Measurements from ENCODE around the gene PCGF3. TPM values are rescaled to one million over a fixed set of nuclear protein-coding genes. Genes with fewer than 3 reads are reported as not detected.
A peak's percentile ranks its signal among the peaks of the same experiment; 100 is the strongest.
"Not testable (repeated sequence)": the region's sequence is repeated elsewhere in the genome, so short reads cannot be mapped to it uniquely, and the experiment has no call there.

PCGF3 gene
- total and polyA plus RNA-seq, 2 experiments from 2014 or later, result 21.0 to 26.0 TPM

- Histone ChIP-seq H3K9me2 (ENCODE audit: insufficient read depth) (no peaks in the 10 kb centered on the region), H3K9me3 (ENCODE audit: low read depth) (no peaks in the 10 kb centered on the region), H3K79me2 (ENCODE audit: insufficient read depth) (peaks cover 95% of the 10 kb centered on the region), H3K4me2 (ENCODE audit: unreplicated experiment) (no peak overlapping the region), H3K4me3 (no peak overlapping the region), H4K20me1 (ENCODE audit: insufficient read depth) (no peaks in the 10 kb centered on the region; the same call in 1 of the 2 replicates), H3K9ac (no peak overlapping the region), H3F3A (ENCODE audit: insufficient read depth) (peaks cover 24% of the 10 kb centered on the region; the same call in 1 of the 2 replicates), H3K27ac (no peak overlapping the region), H3K27me3 (replicated peaks; ENCODE audit: insufficient read depth) (no peaks in the 10 kb centered on the region), H3K4me1 (ENCODE audit: insufficient read depth) (peaks cover 12% of the 10 kb centered on the region), H2AFZ (no peak overlapping the region), H3K36me3 (ENCODE audit: low read depth) (peaks cover 33% of the 10 kb centered on the region)
- in situ Hi-C loops (cut with MboI), result no loop called here
- WGBS, 2 experiments (ENCODE audit: low coverage in 1 of 2, low lambda C conversion rate in 2 of 2, missing lambda C conversion rate in 2 of 2), result 96 to 97% methylated on average over 9 of the region's 9 CpGs
- DNase-seq, result no peak
- TF ChIP-seq EZH2 (IDR thresholded peaks at IDR 0.05; ENCODE audit: insufficient read depth, poor library complexity, severe bottlenecking), result no peak
- no peak for TF ChIP-seq EZH2phosphoT487 (IDR thresholded peaks at IDR 0.05; ENCODE audit: insufficient read depth, low read depth)
Measured at GRCh38 chr4:776743-777441, 71.3 kb downstream of the PCGF3 start.

DNA sequence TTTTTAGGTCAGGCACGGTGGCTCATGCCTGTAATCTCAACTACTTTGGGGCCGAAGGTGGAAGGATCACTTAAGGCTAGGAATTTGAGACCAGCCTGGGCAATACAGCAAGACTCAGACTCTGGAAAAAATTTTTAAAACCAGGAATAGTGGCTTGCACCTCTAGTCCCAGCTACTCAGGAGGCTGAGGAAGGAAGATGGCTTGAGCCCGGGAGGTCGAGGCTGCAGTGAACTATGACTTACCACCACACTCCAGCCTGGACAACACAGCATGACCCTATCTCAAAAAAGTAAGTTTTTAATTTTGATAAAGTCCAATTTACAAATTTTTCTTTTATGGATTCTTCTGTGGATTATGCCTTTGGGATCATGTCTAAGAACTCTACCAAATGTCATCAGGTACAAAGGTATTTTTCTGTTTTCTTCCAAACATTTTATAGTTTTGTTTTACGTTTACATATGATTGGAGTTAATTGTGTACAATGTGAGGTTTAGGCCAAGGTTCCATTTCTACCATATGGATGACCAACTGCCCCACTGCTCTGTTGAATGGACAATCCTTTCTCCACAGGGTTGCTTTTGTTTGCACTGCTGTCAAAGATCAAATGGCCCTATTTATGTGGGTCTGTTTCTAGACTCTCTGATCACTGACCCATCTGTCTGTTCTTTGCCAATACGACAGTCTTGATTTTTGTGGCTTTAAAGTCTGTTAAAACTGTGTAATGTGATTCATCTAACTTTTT, 72.1 kb downstream of the PCGF3 start:
- no peak for TF ChIP-seq EZH2phosphoT487 (IDR thresholded peaks at IDR 0.05; ENCODE audit: insufficient read depth, low read depth)
- TF ChIP-seq EZH2 (IDR thresholded peaks at IDR 0.05; ENCODE audit: insufficient read depth, poor library complexity, severe bottlenecking), result no peak
- H3F3A ChIP-seq (ENCODE audit: insufficient read depth), result peaks cover 23% of the 10 kb centered on the region; the same call in 1 of the 2 replicates
- H3K9ac ChIP-seq, result no peak overlapping the region
- H3K79me2 ChIP-seq (ENCODE audit: insufficient read depth), result peaks cover 89% of the 10 kb centered on the region
- H3K4me3 ChIP-seq, result no peak overlapping the region
- DNase-seq, result no peak
- no peaks in the 10 kb centered on the region for H4K20me1 ChIP-seq (ENCODE audit: insufficient read depth)
- H3K36me3 ChIP-seq (ENCODE audit: low read depth), result peaks cover 33% of the 10 kb centered on the region
- no peak overlapping the region for H3K27ac ChIP-seq
- H3K4me2 ChIP-seq (ENCODE audit: unreplicated experiment), result no peak overlapping the region
- H3K27me3 ChIP-seq (replicated peaks; ENCODE audit: insufficient read depth), result no peaks in the 10 kb centered on the region
- 75 to 82% methylated on average over 6 of the region's 6 CpGs for WGBS, 2 experiments (ENCODE audit: low coverage in 1 of 2, low lambda C conversion rate in 2 of 2, missing lambda C conversion rate in 2 of 2)
- H3K9me2 ChIP-seq (ENCODE audit: insufficient read depth), result no peaks in the 10 kb centered on the region
- in situ Hi-C loops (cut with MboI), result no loop called here
- H2AFZ ChIP-seq, result no peak overlapping the region
- no peaks in the 10 kb centered on the region for H3K9me3 ChIP-seq (ENCODE audit: low read depth)
- peaks cover 14% of the 10 kb centered on the region for H3K4me1 ChIP-seq (ENCODE audit: insufficient read depth)

- DNase-seq, result no peak
- H3F3A ChIP-seq (ENCODE audit: insufficient read depth), result peaks cover 23% of the 10 kb centered on the region; the same call in 1 of the 2 replicates
- no peak overlapping the region for H3K27ac ChIP-seq
- in situ Hi-C loops (cut with MboI), result no loop called here
- H3K79me2 ChIP-seq (ENCODE audit: insufficient read depth), result peaks cover 70% of the 10 kb centered on the region
- no peak overlapping the region for H2AFZ ChIP-seq
- H3K27me3 ChIP-seq (replicated peaks; ENCODE audit: insufficient read depth), result no peaks in the 10 kb centered on the region
- 71 to 81% methylated on average over 2 of the region's 2 CpGs for WGBS, 2 experiments (ENCODE audit: low coverage in 1 of 2, low lambda C conversion rate in 2 of 2, missing lambda C conversion rate in 2 of 2)
- H3K36me3 ChIP-seq (ENCODE audit: low read depth), result peaks cover 33% of the 10 kb centered on the region
- H4K20me1 ChIP-seq (ENCODE audit: insufficient read depth), result no peaks in the 10 kb centered on the region
- no peaks in the 10 kb centered on the region for H3K9me3 ChIP-seq (ENCODE audit: low read depth)
- TF ChIP-seq EZH2 (IDR thresholded peaks at IDR 0.05; ENCODE audit: insufficient read depth, poor library complexity, severe bottlenecking) (no peak), EZH2phosphoT487 (IDR thresholded peaks at IDR 0.05; ENCODE audit: insufficient read depth, low read depth) (no peak)
- H3K4me2 ChIP-seq (ENCODE audit: unreplicated experiment), result no peak overlapping the region
- H3K4me3 ChIP-seq, result peak overlapping the region; percentile 88; the same call in 1 of the 2 replicates
- no peaks in the 10 kb centered on the region for H3K9me2 ChIP-seq (ENCODE audit: insufficient read depth)
- H3K4me1 ChIP-seq (ENCODE audit: insufficient read depth), result peaks cover 14% of the 10 kb centered on the region
- H3K9ac ChIP-seq, result peak overlapping the region; percentile 98
Measured at GRCh38 chr4:779555-779954, 73.9 kb downstream of the PCGF3 start.

DNA sequence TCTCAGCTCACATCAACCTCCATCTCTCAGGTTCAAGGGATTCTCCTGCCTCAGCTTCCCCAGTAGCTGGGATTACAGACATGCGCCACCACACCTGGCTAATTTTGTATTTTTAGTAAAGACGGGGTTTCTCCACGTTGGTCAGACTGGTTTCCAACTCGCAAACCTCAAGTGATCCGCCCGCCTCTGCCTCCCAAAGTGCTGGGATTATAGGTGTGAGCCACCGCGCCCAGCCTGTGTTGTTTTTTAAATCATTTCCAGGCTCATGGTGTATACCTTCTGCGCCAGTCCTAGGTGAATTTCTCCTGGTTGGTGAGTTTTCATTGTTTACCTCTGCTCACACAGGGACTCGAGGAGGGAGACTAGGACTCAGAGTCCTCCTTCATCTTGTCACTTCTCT, 74.6 kb downstream of the PCGF3 start:
- 71 to 73% methylated on average over 10 of the region's 10 CpGs for WGBS, 2 experiments (ENCODE audit: low coverage in 1 of 2, low lambda C conversion rate in 2 of 2, missing lambda C conversion rate in 2 of 2)

More for the DNA sequence above, 74.6 kb downstream of the PCGF3 start:
- DNase-seq; H2AFZ ChIP-seq; H3K9me2 ChIP-seq (ENCODE audit: insufficient read depth); in situ Hi-C loops (cut with MboI); H3K9me3 ChIP-seq (ENCODE audit: low read depth); H3K27me3 ChIP-seq (replicated peaks; ENCODE audit: insufficient read depth); H4K20me1 ChIP-seq (ENCODE audit: insufficient read depth): not testable (repeated sequence)
- Histone ChIP-seq H3F3A (ENCODE audit: insufficient read depth) (peaks cover 23% of the 10 kb centered on the region; the same call in 1 of the 2 replicates), H3K79me2 (ENCODE audit: insufficient read depth) (peaks cover 63% of the 10 kb centered on the region), H3K36me3 (ENCODE audit: low read depth) (peaks cover 29% of the 10 kb centered on the region), H3K9ac (peak overlapping the region; percentile 98), H3K4me3 (peak overlapping the region; percentile 88), H3K4me2 (ENCODE audit: unreplicated experiment) (peak overlapping the region; percentile 90), H3K4me1 (ENCODE audit: insufficient read depth) (peaks cover 14% of the 10 kb centered on the region), H3K27ac (peak overlapping the region; percentile 78)

Measured in GM23248 (cell line).